ENCODE measurements around the gene TRAPPC12.

TRAPPC12 gene

GRCh38 chr2:3469486-3469885, 90.0 kb downstream of the TRAPPC12 start:
- no peak for TF ChIP-seq GATA2 (IDR thresholded peaks at IDR 0.05; ENCODE audit: low read depth, low read length)
- TF ChIP-seq GATA3 (IDR thresholded peaks at IDR 0.05; ENCODE audit: low read depth, low read length): no peak

GRCh38 chr2:3470166-3470651, 90.7 kb downstream of the TRAPPC12 start:
- TF ChIP-seq GATA3 (IDR thresholded peaks at IDR 0.05; ENCODE audit: low read depth, low read length) (no peak), GATA2 (IDR thresholded peaks at IDR 0.05; ENCODE audit: low read depth, low read length) (no peak)

GRCh38 chr2:3470856-3471737, 91.6 kb downstream of the TRAPPC12 start:
- no peak for TF ChIP-seq GATA2 (IDR thresholded peaks at IDR 0.05; ENCODE audit: low read depth, low read length)
- TF ChIP-seq GATA3 (IDR thresholded peaks at IDR 0.05; ENCODE audit: low read depth, low read length): no peak

- TF ChIP-seq GATA2 (IDR thresholded peaks at IDR 0.05; ENCODE audit: low read depth, low read length) (no peak), GATA3 (IDR thresholded peaks at IDR 0.05; ENCODE audit: low read depth, low read length) (no peak)
Measured at GRCh38 chr2:3472296-3472695, 92.8 kb downstream of the TRAPPC12 start.

- TF ChIP-seq GATA3 (IDR thresholded peaks at IDR 0.05; ENCODE audit: low read depth, low read length) (no peak), GATA2 (IDR thresholded peaks at IDR 0.05; ENCODE audit: low read depth, low read length) (no peak)
Measured at GRCh38 chr2:3472966-3473365, 93.5 kb downstream of the TRAPPC12 start.

GRCh38 chr2:3475771-3476170, 96.3 kb downstream of the TRAPPC12 start:
- TF ChIP-seq GATA2 (IDR thresholded peaks at IDR 0.05; ENCODE audit: low read depth, low read length) (no peak), GATA3 (IDR thresholded peaks at IDR 0.05; ENCODE audit: low read depth, low read length) (no peak)

- TF ChIP-seq GATA3 (IDR thresholded peaks at IDR 0.05; ENCODE audit: low read depth, low read length): no peak
- TF ChIP-seq GATA2 (IDR thresholded peaks at IDR 0.05; ENCODE audit: low read depth, low read length): no peak
Measured at GRCh38 chr2:3476321-3476984, 97.0 kb downstream of the TRAPPC12 start.

GRCh38 chr2:3476985-3477327, 97.5 kb downstream of the TRAPPC12 start:
- TF ChIP-seq GATA2 (IDR thresholded peaks at IDR 0.05; ENCODE audit: low read depth, low read length) (no peak), GATA3 (IDR thresholded peaks at IDR 0.05; ENCODE audit: low read depth, low read length) (no peak)

- TF ChIP-seq GATA3 (IDR thresholded peaks at IDR 0.05; ENCODE audit: low read depth, low read length) (no peak), GATA2 (IDR thresholded peaks at IDR 0.05; ENCODE audit: low read depth, low read length) (no peak)
Measured at GRCh38 chr2:3478846-3479385, 99.4 kb downstream of the TRAPPC12 start.

- no peak for TF ChIP-seq GATA2 (IDR thresholded peaks at IDR 0.05; ENCODE audit: low read depth, low read length)
Measured at GRCh38 chr2:3479430-3480320, 100.2 kb downstream of the TRAPPC12 start.

GRCh38 chr2:3480352-3481010, 101.0 kb downstream of the TRAPPC12 start:
- no peak for TF ChIP-seq GATA3 (IDR thresholded peaks at IDR 0.05; ENCODE audit: low read depth, low read length)
- no peak for TF ChIP-seq GATA2 (IDR thresholded peaks at IDR 0.05; ENCODE audit: low read depth, low read length)

GRCh38 chr2:3481011-3481400, 101.5 kb downstream of the TRAPPC12 start:
- TF ChIP-seq GATA3 (IDR thresholded peaks at IDR 0.05; ENCODE audit: low read depth, low read length) (no peak), GATA2 (IDR thresholded peaks at IDR 0.05; ENCODE audit: low read depth, low read length) (no peak)

- TF ChIP-seq GATA3 (IDR thresholded peaks at IDR 0.05; ENCODE audit: low read depth, low read length) (no peak), GATA2 (IDR thresholded peaks at IDR 0.05; ENCODE audit: low read depth, low read length) (no peak)
Measured at GRCh38 chr2:3481736-3482362, 102.4 kb downstream of the TRAPPC12 start.

Data from SH-SY5Y (cell line).